Erythroblast (primary cell): ENCODE data around the gene RTN4RL1.

Experiments used
- GATA1 ChIP-seq: IDR thresholded peaks from 2 replicates; pipeline ENCODE4 v1.6.1; 2011; ENCODE audit warnings: low read depth, mild to moderate bottlenecking, control low read depth, low read length, moderate library complexity
- POLR2A ChIP-seq: IDR thresholded peaks from 2 replicates; pipeline ENCODE4 v1.6.1; 2011; ENCODE audit warnings: mild to moderate bottlenecking, low read length

DNA sequence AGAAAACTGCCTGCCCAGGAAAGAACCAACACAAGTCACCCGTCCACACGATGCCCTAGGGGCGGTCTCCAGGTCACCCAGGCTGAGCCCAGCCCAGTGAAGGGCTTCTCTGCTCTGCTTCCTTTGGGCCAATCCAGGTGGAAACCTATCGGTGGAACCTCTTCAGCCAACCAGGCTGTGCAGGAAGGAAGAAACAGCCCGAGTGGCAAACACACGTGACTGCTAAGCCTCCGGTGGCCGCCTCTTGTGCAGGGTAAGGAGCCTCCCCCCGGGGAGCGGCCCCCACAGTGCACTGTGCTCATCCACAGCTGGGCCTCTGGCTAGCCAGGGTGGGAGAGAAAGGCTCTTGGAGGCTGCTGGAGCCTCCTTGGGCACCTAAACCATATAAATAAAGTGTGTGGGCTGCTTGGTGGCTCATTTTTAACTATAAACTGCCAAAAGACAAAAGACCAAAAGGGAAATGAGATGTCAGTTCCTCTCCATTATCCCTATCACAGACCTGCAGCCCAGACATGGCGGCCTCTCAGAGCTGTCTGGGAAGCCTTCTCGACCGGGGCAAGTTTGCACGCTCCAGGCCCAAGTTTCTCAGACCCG, 2.4 kb downstream of the RTN4RL1 start:
- TF ChIP-seq POLR2A, result no peak
- TF ChIP-seq GATA1, result no peak
